ENCODE data around the gene ANKIB1.
A peak's percentile ranks its signal among the peaks of the same experiment; 100 is the strongest.
"Not testable (repeated sequence)": the region's sequence is repeated elsewhere in the genome, so short reads cannot be mapped to it uniquely, and the experiment has no call there.

The ANKIB1 gene

GRCh38 chr7:92404170-92404614 lies 158.4 kb downstream of the ANKIB1 start:
- peak in 1 of 2 donors; percentile 3 for DNase-seq (ENCODE audit: low read depth in 2 of 2)

DNA sequence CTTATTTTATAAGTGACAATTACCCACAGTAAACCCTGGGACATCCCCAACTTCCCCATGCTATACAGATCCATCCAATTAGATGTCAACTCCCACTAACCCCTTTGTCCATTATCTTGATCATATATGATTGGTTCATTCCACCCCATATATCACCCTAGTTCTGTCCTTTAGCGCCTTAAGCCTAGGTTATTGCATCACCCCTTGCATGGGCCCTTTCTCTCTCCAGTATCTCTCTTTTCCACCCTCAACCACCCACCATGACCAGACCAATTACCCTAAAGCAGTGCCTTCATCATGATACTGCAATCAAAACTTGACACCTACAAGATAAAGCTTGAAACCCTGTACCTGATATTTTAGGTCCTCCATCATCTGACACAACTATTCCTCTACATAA lies 163.6 kb downstream of the ANKIB1 start:
- no peak for DNase-seq (ENCODE audit: low read depth in 2 of 2)

GRCh38 chr7:92410162-92410561 lies 164.4 kb downstream of the ANKIB1 start:
- not testable (repeated sequence) for DNase-seq (ENCODE audit: low read depth in 2 of 2)

DNA sequence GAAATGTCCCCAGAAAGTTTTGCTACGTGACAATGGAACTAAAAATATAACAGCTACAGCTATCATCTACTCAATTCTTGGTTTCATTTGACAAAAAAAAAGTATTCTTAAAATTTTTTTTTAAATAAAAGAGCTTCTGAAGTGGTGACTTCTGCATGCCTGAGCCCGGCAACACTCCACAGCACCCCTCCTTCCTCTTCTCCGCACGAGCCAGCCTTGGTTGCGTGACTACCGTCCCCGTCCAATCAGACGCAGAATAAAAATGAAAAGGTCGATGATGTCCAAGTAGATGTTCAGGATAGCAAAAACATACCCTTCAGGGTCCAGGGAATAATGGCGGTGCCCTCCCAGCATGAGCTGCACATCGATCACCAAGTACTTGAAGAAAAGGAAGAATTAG lies 167.0 kb downstream of the ANKIB1 start:
- no peak for DNase-seq (ENCODE audit: low read depth in 2 of 2)

DNA sequence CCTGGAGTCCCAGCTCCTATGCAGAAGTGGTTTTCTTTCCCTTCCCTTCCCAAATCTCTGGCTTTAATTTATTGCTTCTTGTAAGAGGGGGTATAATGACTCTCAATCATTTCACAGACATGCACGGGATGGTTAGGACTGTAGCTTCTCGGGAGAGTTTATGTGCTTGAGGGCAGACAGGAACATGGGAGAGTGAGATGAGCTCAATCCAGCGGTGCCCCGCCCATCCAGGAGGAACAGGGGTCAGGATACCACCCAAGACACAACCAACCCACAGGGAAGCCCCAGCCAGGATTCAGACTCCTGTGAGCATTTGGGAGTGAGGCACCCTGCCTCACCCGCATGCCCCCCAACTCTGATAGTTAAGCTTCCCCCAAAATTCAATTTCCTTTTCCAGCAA lies 167.8 kb downstream of the ANKIB1 start:
- DNase-seq (ENCODE audit: low read depth in 2 of 2) = no peak

DNA sequence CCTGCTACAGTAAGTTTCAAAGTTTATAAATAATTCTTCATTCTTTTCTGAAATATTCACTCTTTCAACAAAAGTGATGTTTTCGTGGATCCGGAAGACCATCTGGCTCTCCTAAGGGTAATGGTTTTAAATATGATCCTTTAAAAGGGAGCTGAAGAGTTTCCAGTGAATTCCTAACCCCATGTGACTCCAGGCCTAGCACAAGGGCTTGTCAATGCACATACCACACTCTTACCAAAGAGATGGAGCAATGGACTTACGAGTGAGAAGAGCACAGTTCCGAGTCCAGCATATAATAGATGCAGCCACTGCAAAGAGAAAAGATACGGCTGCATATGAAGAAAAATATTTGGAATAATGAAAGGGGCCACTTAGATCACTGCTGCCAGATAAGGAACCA lies 169.5 kb downstream of the ANKIB1 start:
- DNase-seq (ENCODE audit: low read depth in 2 of 2) = no peak

- no peak for DNase-seq (ENCODE audit: low read depth in 2 of 2)
These were observed 172.1 kb downstream of the ANKIB1 start for GRCh38 chr7:92417913-92418312.

- no peak for DNase-seq (ENCODE audit: low read depth in 2 of 2)
These were observed 176.1 kb downstream of the ANKIB1 start for GRCh38 chr7:92421676-92422435.

GRCh38 chr7:92422926-92423325 lies 177.2 kb downstream of the ANKIB1 start:
- no peak for DNase-seq (ENCODE audit: low read depth in 2 of 2)

DNA sequence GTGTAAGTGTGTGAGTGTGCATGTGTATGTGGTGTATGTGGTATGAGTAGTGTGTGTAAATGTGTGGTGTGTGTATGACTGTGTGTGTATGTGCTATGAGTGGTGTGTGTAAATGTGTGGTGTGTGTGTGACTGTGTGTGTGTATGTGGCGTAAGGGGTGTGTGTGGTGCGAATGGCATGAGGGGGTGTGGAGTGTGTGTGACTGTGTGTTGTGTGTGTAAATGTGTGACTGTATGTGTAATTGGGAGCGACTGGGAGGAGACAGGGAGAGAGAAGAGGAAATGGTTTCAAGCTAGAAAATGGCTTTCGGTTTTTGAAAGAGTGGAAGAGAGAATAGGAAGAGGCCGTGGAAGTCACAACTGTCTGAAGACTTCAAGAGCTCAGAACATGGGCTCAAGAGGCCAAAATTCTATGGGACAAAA lies 177.9 kb downstream of the ANKIB1 start:
- DNase-seq (ENCODE audit: low read depth in 2 of 2) = no peak

- no peak for DNase-seq (ENCODE audit: low read depth in 2 of 2)
These were observed 179.7 kb downstream of the ANKIB1 start for GRCh38 chr7:92425311-92425947.

- DNase-seq (ENCODE audit: low read depth in 2 of 2) = no peak
These were observed 181.4 kb downstream of the ANKIB1 start for GRCh38 chr7:92427193-92427592.

DNA sequence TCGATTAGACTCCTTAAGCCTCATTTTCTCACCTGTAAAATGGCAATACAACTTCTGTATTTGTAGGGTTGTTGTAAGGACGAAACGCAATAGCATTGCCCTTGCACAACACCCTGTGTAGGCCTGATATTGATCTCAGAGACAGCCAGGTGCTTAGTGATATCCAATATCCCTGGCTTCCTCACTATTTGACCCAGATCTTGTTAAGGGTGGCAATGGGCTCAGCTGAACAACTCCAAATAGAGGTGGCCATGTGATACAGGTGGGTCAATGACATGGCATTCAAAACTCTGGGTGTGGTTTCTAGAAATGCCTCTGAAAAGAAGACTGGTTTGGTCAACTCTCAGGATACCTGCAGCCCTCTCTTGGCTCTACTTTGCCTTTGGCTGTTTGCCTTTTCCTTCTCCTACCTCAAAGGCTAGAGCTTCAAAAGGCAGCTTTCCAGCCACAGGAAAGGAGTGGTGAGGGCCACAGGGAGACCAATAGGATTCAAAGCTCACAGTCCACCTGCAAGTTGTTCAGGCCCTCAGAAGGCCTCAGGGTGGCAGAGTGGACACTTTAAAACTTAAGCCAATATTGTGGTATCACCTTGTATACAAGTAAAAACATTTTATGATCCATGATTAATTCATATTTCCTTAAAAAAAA lies 186.6 kb downstream of the ANKIB1 start:
- DNase-seq (ENCODE audit: low read depth in 2 of 2) = no peak

DNA sequence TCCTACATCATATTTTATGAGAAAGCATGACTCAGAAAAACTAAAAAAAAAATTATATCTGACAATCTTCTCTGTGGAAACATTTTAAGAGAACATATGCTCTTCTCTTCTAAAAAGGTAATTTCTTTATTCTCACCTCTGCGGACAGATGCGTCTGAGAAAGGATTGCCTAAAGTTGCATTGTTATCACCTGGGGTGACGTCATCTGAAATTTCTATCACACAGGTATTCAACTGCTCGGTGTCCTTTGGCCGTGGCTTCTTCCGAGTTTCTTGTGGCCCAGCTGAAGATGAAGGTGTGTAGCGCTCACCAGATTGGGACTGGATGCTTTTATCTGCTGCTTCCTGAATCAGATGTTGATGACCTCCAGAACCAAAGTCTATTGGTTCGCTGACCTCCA lies 187.2 kb downstream of the ANKIB1 start:
- no peak for DNase-seq (ENCODE audit: low read depth in 2 of 2)

DNA sequence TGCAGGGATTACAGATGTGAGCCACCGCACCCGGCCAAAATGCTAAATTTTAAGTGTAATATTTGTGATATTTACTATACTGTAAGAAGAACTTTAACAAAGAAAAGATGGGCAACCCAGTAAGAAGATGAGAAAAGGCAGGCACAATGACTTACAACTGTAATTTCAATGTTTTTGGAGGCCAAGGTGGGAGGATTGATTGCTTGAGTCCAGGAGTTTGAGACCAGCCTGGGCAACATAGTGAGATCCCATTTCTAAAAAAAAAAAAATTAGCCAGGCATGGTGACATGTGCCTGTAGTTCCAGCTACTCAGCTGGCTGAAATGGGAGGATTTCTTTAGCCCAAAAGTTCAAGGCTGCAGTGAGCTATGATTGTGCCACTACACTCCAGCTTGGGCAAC lies 189.8 kb downstream of the ANKIB1 start:
- DNase-seq (ENCODE audit: low read depth in 2 of 2) = no peak

- no peak for DNase-seq (ENCODE audit: low read depth in 2 of 2)
These were observed 191.1 kb downstream of the ANKIB1 start for GRCh38 chr7:92436612-92437445.

GRCh38 chr7:92437956-92438491 lies 192.2 kb downstream of the ANKIB1 start:
- DNase-seq (ENCODE audit: low read depth in 2 of 2) = no peak

DNA sequence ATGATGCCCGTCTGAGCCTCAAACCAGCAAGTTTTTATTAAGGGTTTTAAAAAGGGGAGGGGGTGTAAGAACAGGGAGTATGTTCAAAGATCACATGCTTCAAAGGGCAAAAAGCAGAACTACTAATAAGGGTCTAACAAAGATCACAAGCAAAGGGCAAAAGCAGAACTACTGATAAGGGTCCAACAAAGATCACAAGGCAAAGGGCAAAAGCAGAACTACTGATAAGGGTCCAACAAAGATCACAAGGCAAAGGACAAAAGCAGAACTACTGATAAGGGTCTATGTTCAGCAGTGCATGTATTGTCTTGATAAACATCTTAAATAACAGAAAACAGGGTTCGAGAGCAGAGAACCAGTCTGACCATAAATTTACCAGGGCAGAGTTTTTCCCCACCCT lies 196.9 kb downstream of the ANKIB1 start:
- not testable (repeated sequence) for DNase-seq (ENCODE audit: low read depth in 2 of 2)

GRCh38 chr7:92446869-92447344 lies 201.1 kb downstream of the ANKIB1 start:
- no peak for DNase-seq (ENCODE audit: low read depth in 2 of 2)

DNA sequence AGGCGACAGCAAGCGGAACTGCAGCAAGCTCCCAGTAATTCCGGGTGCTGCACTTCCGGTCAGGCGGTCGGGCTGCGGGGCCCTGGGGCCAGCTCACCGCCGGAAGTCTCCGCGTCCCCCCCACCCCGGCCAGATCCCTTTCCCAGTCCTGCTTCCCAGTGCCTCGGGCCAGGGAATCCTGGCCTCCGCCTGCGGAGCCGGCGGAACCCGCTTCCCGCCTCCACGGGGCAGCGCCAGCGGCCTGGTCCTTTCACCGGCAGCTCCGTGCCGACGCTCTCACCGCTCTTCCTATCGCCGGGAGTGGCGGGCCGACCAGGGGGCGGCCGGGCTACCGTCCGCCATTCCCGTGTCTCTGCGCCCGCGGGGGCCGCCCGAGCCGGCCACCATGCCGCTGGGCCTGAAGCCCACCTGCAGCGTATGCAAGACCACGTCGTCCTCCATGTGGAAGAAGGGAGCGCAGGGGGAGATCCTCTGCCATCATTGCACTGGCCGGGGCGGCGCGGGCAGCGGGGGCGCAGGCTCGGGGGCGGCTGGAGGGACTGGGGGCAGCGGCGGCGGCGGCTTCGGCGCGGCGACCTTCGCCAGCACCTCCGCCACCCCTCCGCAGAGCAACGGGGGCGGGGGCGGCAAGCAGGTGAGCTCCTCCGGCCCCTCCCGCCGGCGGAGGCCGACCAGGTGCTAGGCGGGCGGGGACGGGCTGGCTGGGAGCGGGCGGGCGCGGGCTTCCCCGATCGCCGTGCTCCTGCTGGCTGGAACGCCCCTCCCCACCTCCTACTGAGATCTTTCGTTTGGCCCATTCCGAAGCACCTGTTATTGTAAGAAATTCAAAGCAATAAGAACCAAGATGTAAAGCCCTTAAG lies 201.8 kb downstream of the ANKIB1 start, which contains the start of gene GATAD1:
TSS of gene GATAD1 (plus strand) at position 138 of the 860 bp plus-strand sequence. CDS start at position 386, 248 bp downstream.
- DNase-seq (ENCODE audit: low read depth in 2 of 2) = peak; percentile 69 to 74

All from activated CD4-positive, alpha-beta T cell treated with anti-CD3 and anti-CD28 coated beads for 24 hours (primary cell).